ENCODE measurements around the gene CSAD.

DNA sequence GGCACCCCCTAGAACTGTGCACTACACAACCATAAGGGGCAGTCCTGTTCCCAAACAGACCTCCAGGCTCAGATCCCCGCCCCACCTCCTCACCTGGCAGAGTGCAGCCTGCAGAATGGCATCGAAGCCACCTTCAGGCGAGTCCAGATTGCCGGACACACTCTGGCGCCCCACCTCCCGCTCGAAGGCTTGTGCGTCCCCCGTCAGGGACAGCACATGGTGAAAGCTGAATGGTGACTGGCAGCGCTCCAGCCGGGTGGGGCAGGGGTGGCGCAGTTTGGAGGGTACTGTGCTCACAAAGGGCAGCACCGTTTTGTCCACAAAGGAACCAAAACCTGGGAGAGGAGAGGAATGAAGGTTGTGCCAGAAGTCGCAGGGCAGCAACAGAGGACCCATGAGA lies 15.8 kb upstream of the CSAD start:
- TF ChIP-seq, protein P1, sequence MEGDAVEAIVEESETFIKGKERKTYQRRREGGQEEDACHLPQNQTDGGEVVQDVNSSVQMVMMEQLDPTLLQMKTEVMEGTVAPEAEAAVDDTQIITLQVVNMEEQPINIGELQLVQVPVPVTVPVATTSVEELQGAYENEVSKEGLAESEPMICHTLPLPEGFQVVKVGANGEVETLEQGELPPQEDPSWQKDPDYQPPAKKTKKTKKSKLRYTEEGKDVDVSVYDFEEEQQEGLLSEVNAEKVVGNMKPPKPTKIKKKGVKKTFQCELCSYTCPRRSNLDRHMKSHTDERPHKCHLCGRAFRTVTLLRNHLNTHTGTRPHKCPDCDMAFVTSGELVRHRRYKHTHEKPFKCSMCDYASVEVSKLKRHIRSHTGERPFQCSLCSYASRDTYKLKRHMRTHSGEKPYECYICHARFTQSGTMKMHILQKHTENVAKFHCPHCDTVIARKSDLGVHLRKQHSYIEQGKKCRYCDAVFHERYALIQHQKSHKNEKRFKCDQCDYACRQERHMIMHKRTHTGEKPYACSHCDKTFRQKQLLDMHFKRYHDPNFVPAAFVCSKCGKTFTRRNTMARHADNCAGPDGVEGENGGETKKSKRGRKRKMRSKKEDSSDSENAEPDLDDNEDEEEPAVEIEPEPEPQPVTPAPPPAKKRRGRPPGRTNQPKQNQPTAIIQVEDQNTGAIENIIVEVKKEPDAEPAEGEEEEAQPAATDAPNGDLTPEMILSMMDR (conservative IDR thresholded peaks at IDR 0.05 in 1 of 2, IDR thresholded peaks at IDR 0.05 in 1 of 2; ENCODE audit: extremely low read depth in 1 of 2, insufficient read depth in 1 of 2, low read depth in 1 of 2, low read length in 2 of 2) = peak in 1 of 2 donors; percentile 3
- no peak for TF ChIP-seq EZH2 (IDR thresholded peaks at IDR 0.05; ENCODE audit: borderline replicate concordance, low read length)

All from mammary epithelial cell (primary cell).